Measurements from ENCODE around the gene ARHGAP26. TPM values are rescaled to one million over a fixed set of nuclear protein-coding genes. Genes with fewer than 3 reads are reported as not detected.

The ARHGAP26 gene
- total and polyA plus RNA-seq, 2 donors: 15.1 to 16.2 TPM

- no peak overlapping the region for H3K27ac ChIP-seq (ENCODE audit: low read depth in 1 of 2, low read length in 1 of 2)
- no peaks in the 10 kb centered on the region for H3K27me3 ChIP-seq (ENCODE audit: control insufficient read depth in 2 of 2, insufficient read depth in 1 of 2, low read length in 1 of 2)
- 97% methylated on average over 2 of the region's 2 CpGs for WGBS
- H3K36me3 ChIP-seq (ENCODE audit: control insufficient read depth in 2 of 2, insufficient read depth in 2 of 2, low read length in 1 of 2): no peaks in the 10 kb centered on the region
- H3K9me3 ChIP-seq (ENCODE audit: control insufficient read depth in 2 of 2, insufficient read depth in 1 of 2, low read length in 1 of 2): no peaks in the 10 kb centered on the region
- H3K4me1 ChIP-seq (ENCODE audit: control insufficient read depth in 2 of 2, insufficient read depth in 2 of 2, low read length in 2 of 2): peaks cover 0 to 7% of the 10 kb centered on the region in 2 donors
- no peak overlapping the region for H3K4me3 ChIP-seq (ENCODE audit: low read length in 2 of 2)
- DNase-seq (ENCODE audit: low read depth in 6 of 9, low spot score in 9 of 9): no peak
Observed at GRCh38 chr5:143188083-143188482, 417.9 kb downstream of the ARHGAP26 start.

- 94% methylated on average over 3 of the region's 3 CpGs for WGBS
- Histone ChIP-seq H3K36me3 (ENCODE audit: control insufficient read depth in 2 of 2, insufficient read depth in 2 of 2, low read length in 1 of 2) (no peaks in the 10 kb centered on the region), H3K9me3 (ENCODE audit: control insufficient read depth in 2 of 2, insufficient read depth in 1 of 2, low read length in 1 of 2) (no peaks in the 10 kb centered on the region), H3K4me3 (ENCODE audit: low read length in 2 of 2) (no peak overlapping the region), H3K27ac (ENCODE audit: low read depth in 1 of 2, low read length in 1 of 2) (no peak overlapping the region), H3K4me1 (ENCODE audit: control insufficient read depth in 2 of 2, insufficient read depth in 2 of 2, low read length in 2 of 2) (peaks cover 0 to 7% of the 10 kb centered on the region in 2 donors), H3K27me3 (ENCODE audit: control insufficient read depth in 2 of 2, insufficient read depth in 1 of 2, low read length in 1 of 2) (no peaks in the 10 kb centered on the region)
- DNase-seq (ENCODE audit: low read depth in 6 of 9, low spot score in 9 of 9): no peak
Observed at GRCh38 chr5:143188692-143189091, 418.5 kb downstream of the ARHGAP26 start.

GRCh38 chr5:143190260-143190810, 420.2 kb downstream of the ARHGAP26 start:
- 96% methylated on average over 3 of the region's 3 CpGs for WGBS
- Histone ChIP-seq H3K27me3 (ENCODE audit: control insufficient read depth in 2 of 2, insufficient read depth in 1 of 2, low read length in 1 of 2) (no peaks in the 10 kb centered on the region), H3K36me3 (ENCODE audit: control insufficient read depth in 2 of 2, insufficient read depth in 2 of 2, low read length in 1 of 2) (no peaks in the 10 kb centered on the region), H3K27ac (ENCODE audit: low read depth in 1 of 2, low read length in 1 of 2) (no peak overlapping the region), H3K4me1 (ENCODE audit: control insufficient read depth in 2 of 2, insufficient read depth in 2 of 2, low read length in 2 of 2) (peaks cover 0 to 7% of the 10 kb centered on the region in 2 donors), H3K4me3 (ENCODE audit: low read length in 2 of 2) (no peak overlapping the region), H3K9me3 (ENCODE audit: control insufficient read depth in 2 of 2, insufficient read depth in 1 of 2, low read length in 1 of 2) (no peaks in the 10 kb centered on the region)
- DNase-seq (ENCODE audit: low read depth in 6 of 9, low spot score in 9 of 9): no peak

- no peaks in the 10 kb centered on the region for H3K27me3 ChIP-seq (ENCODE audit: control insufficient read depth in 2 of 2, insufficient read depth in 1 of 2, low read length in 1 of 2)
- no peak overlapping the region for H3K4me3 ChIP-seq (ENCODE audit: low read length in 2 of 2)
- no peak for DNase-seq (ENCODE audit: low read depth in 6 of 9, low spot score in 9 of 9)
- no peak overlapping the region for H3K27ac ChIP-seq (ENCODE audit: low read depth in 1 of 2, low read length in 1 of 2)
- no peaks in the 10 kb centered on the region for H3K9me3 ChIP-seq (ENCODE audit: control insufficient read depth in 2 of 2, insufficient read depth in 1 of 2, low read length in 1 of 2)
- peaks cover 0 to 7% of the 10 kb centered on the region in 2 donors for H3K4me1 ChIP-seq (ENCODE audit: control insufficient read depth in 2 of 2, insufficient read depth in 2 of 2, low read length in 2 of 2)
- no peaks in the 10 kb centered on the region for H3K36me3 ChIP-seq (ENCODE audit: control insufficient read depth in 2 of 2, insufficient read depth in 2 of 2, low read length in 1 of 2)
- WGBS: 98% methylated on average over 4 of the region's 4 CpGs
Observed at GRCh38 chr5:143191720-143192119, 421.5 kb downstream of the ARHGAP26 start.

GRCh38 chr5:143192191-143192900, 422.2 kb downstream of the ARHGAP26 start:
- no peaks in the 10 kb centered on the region for H3K36me3 ChIP-seq (ENCODE audit: control insufficient read depth in 2 of 2, insufficient read depth in 2 of 2, low read length in 1 of 2)
- H3K27me3 ChIP-seq (ENCODE audit: control insufficient read depth in 2 of 2, insufficient read depth in 1 of 2, low read length in 1 of 2): no peaks in the 10 kb centered on the region
- DNase-seq (ENCODE audit: low read depth in 6 of 9, low spot score in 9 of 9): no peak
- H3K9me3 ChIP-seq (ENCODE audit: control insufficient read depth in 2 of 2, insufficient read depth in 1 of 2, low read length in 1 of 2): no peaks in the 10 kb centered on the region
- H3K27ac ChIP-seq (ENCODE audit: low read depth in 1 of 2, low read length in 1 of 2): no peak overlapping the region
- WGBS: over 99% methylated on average over 4 of the region's 4 CpGs
- peaks cover 0 to 7% of the 10 kb centered on the region in 2 donors for H3K4me1 ChIP-seq (ENCODE audit: control insufficient read depth in 2 of 2, insufficient read depth in 2 of 2, low read length in 2 of 2)
- no peak overlapping the region for H3K4me3 ChIP-seq (ENCODE audit: low read length in 2 of 2)

- DNase-seq (ENCODE audit: low read depth in 6 of 9, low spot score in 9 of 9): no peak
- Histone ChIP-seq H3K4me1 (ENCODE audit: control insufficient read depth in 2 of 2, insufficient read depth in 2 of 2, low read length in 2 of 2) (peaks cover 0 to 4% of the 10 kb centered on the region in 2 donors), H3K27ac (ENCODE audit: low read depth in 1 of 2, low read length in 1 of 2) (no peak overlapping the region), H3K4me3 (ENCODE audit: low read length in 2 of 2) (no peak overlapping the region), H3K27me3 (ENCODE audit: control insufficient read depth in 2 of 2, insufficient read depth in 1 of 2, low read length in 1 of 2) (no peaks in the 10 kb centered on the region), H3K36me3 (ENCODE audit: control insufficient read depth in 2 of 2, insufficient read depth in 2 of 2, low read length in 1 of 2) (no peaks in the 10 kb centered on the region), H3K9me3 (ENCODE audit: control insufficient read depth in 2 of 2, insufficient read depth in 1 of 2, low read length in 1 of 2) (no peaks in the 10 kb centered on the region)
- WGBS: 95% methylated on average over 1 of the region's 1 CpG
Observed at GRCh38 chr5:143194206-143194605, 424.0 kb downstream of the ARHGAP26 start.

GRCh38 chr5:143194713-143195112, 424.5 kb downstream of the ARHGAP26 start:
- no peaks in the 10 kb centered on the region for H3K36me3 ChIP-seq (ENCODE audit: control insufficient read depth in 2 of 2, insufficient read depth in 2 of 2, low read length in 1 of 2)
- no peaks in the 10 kb centered on the region for H3K9me3 ChIP-seq (ENCODE audit: control insufficient read depth in 2 of 2, insufficient read depth in 1 of 2, low read length in 1 of 2)
- no peak overlapping the region for H3K27ac ChIP-seq (ENCODE audit: low read depth in 1 of 2, low read length in 1 of 2)
- H3K27me3 ChIP-seq (ENCODE audit: control insufficient read depth in 2 of 2, insufficient read depth in 1 of 2, low read length in 1 of 2): no peaks in the 10 kb centered on the region
- H3K4me1 ChIP-seq (ENCODE audit: control insufficient read depth in 2 of 2, insufficient read depth in 2 of 2, low read length in 2 of 2): peaks cover 0 to 3% of the 10 kb centered on the region in 2 donors
- WGBS: 98% methylated on average over 5 of the region's 5 CpGs
- H3K4me3 ChIP-seq (ENCODE audit: low read length in 2 of 2): no peak overlapping the region
- no peak for DNase-seq (ENCODE audit: low read depth in 6 of 9, low spot score in 9 of 9)

GRCh38 chr5:143195491-143195890, 425.3 kb downstream of the ARHGAP26 start:
- H3K27me3 ChIP-seq (ENCODE audit: control insufficient read depth in 2 of 2, insufficient read depth in 1 of 2, low read length in 1 of 2): no peaks in the 10 kb centered on the region
- WGBS: 92% methylated on average over 2 of the region's 2 CpGs
- no peak overlapping the region for H3K4me3 ChIP-seq (ENCODE audit: low read length in 2 of 2)
- no peak for DNase-seq (ENCODE audit: low read depth in 6 of 9, low spot score in 9 of 9)
- H3K27ac ChIP-seq (ENCODE audit: low read depth in 1 of 2, low read length in 1 of 2): no peak overlapping the region
- H3K4me1 ChIP-seq (ENCODE audit: control insufficient read depth in 2 of 2, insufficient read depth in 2 of 2, low read length in 2 of 2): peaks cover 0 to 3% of the 10 kb centered on the region in 2 donors
- no peaks in the 10 kb centered on the region for H3K36me3 ChIP-seq (ENCODE audit: control insufficient read depth in 2 of 2, insufficient read depth in 2 of 2, low read length in 1 of 2)
- H3K9me3 ChIP-seq (ENCODE audit: control insufficient read depth in 2 of 2, insufficient read depth in 1 of 2, low read length in 1 of 2): no peaks in the 10 kb centered on the region

- DNase-seq (ENCODE audit: low read depth in 6 of 9, low spot score in 9 of 9): no peak
- peaks cover 0 to 3% of the 10 kb centered on the region in 2 donors for H3K4me1 ChIP-seq (ENCODE audit: control insufficient read depth in 2 of 2, insufficient read depth in 2 of 2, low read length in 2 of 2)
- no peak overlapping the region for H3K4me3 ChIP-seq (ENCODE audit: low read length in 2 of 2)
- 92% methylated on average over 3 of the region's 3 CpGs for WGBS
- no peaks in the 10 kb centered on the region for H3K27me3 ChIP-seq (ENCODE audit: control insufficient read depth in 2 of 2, insufficient read depth in 1 of 2, low read length in 1 of 2)
- H3K9me3 ChIP-seq (ENCODE audit: control insufficient read depth in 2 of 2, insufficient read depth in 1 of 2, low read length in 1 of 2): no peaks in the 10 kb centered on the region
- H3K27ac ChIP-seq (ENCODE audit: low read depth in 1 of 2, low read length in 1 of 2): no peak overlapping the region
- H3K36me3 ChIP-seq (ENCODE audit: control insufficient read depth in 2 of 2, insufficient read depth in 2 of 2, low read length in 1 of 2): no peaks in the 10 kb centered on the region
Observed at GRCh38 chr5:143196601-143197259, 426.6 kb downstream of the ARHGAP26 start.
